H1 (cell line): ENCODE data around the gene LDLRAD4. TPM values are rescaled to one million over a fixed set of nuclear protein-coding genes. Genes with fewer than 3 reads are reported as not detected.

Experiments used
- CTCF ChIA-PET: fragments of 300-600 bp; sonication (Branson Sonifier 250); formaldehyde crosslinking; loops from one replicate; lab custom pipeline; 2021; ENCODE audit not compliant: partially characterized antibody; lab: Charles Lee
- POLR2A ChIA-PET: fragments of 300-600 bp; sonication (Branson Sonifier 250); formaldehyde crosslinking; loops from one replicate; lab custom pipeline; 2021; ENCODE audit warnings: inconsistent platforms; ENCODE audit not compliant: partially characterized antibody; lab: Charles Lee
- DNase-seq, 2 experiments: peaks; one replicate each; pipeline versions ENCODE4 v3.0.0 to v3.0.0-alpha.2; 2010 to 2022; ENCODE audit warnings: low spot score in 2 of 2, low read depth in 1 of 2, mixed read lengths in 1 of 2
- FAIRE-seq: peaks from 2 replicates; lab custom pipeline; 2011; peaks lifted over from hg19 to GRCh38; lab: Jason Lieb, UNC
- H2AFZ ChIP-seq: 2 replicates; pipeline ENCODE4 v1.8.1; 2012; ENCODE audit warnings: low read length, inconsistent platforms
- H2AK5ac ChIP-seq: 2 replicates; pipeline ENCODE4 v1.6.1; 2013; ENCODE audit warnings: low read depth, low read length
- H2BK120ac ChIP-seq: replicated peaks from 2 replicates; pipeline ENCODE3; 2013; ENCODE audit warnings: low read depth, low read length, inconsistent platforms
- H2BK12ac ChIP-seq: 2 replicates; pipeline ENCODE4 v1.6.1; 2013; ENCODE audit warnings: low read depth, low read length
- H2BK15ac ChIP-seq: 2 replicates; pipeline ENCODE4 v1.6.1; 2013; ENCODE audit warnings: low read length
- H2BK20ac ChIP-seq: 2 replicates; pipeline ENCODE4 v1.6.1; 2013; ENCODE audit warnings: low read length
- H2BK5ac ChIP-seq: 2 replicates; pipeline ENCODE4 v1.6.1; 2013; ENCODE audit warnings: low read depth, low read length
- H3K14ac ChIP-seq: 2 replicates; pipeline ENCODE4 v1.6.1; 2013; ENCODE audit warnings: inconsistent platforms; ENCODE audit not compliant: insufficient read length
- H3K18ac ChIP-seq: 2 replicates; pipeline ENCODE4 v1.6.1; 2013; ENCODE audit warnings: low read length; ENCODE audit errors: extremely low read depth
- H3K23ac ChIP-seq: 2 replicates; pipeline ENCODE4 v1.6.1; 2013; ENCODE audit warnings: inconsistent platforms; ENCODE audit not compliant: insufficient read length
- H3K23me2 ChIP-seq: 2 replicates; pipeline ENCODE4 v1.6.1; 2013; ENCODE audit warnings: low read depth, low read length
- H3K27ac ChIP-seq: 2 replicates; pipeline ENCODE4 v1.6.1; 2011; ENCODE audit warnings: low read depth, low read length, inconsistent platforms
- H3K27me3 ChIP-seq, 4 experiments: replicated peaks in 1 of 4; 1 replicate in 1 of 4; 2 replicates in 3 of 4; pipeline versions ENCODE4 v1.6.1 to v1.8.1; 2011 to 2013; ENCODE audit warnings: low read length in 3 of 4, mild to moderate bottlenecking in 3 of 4, inconsistent platforms in 2 of 4, mixed read lengths in 2 of 4, moderate library complexity in 1 of 4; ENCODE audit not compliant: control insufficient read depth in 3 of 4, insufficient read depth in 3 of 4; ENCODE audit errors: extremely low read depth in 1 of 4
- H3K36me3 ChIP-seq, 4 experiments: 2 replicates each; pipeline versions ENCODE4 v1.6.1 to v1.8.1; 2011 to 2013; ENCODE audit warnings: mild to moderate bottlenecking in 4 of 4, low read length in 3 of 4, moderate library complexity in 2 of 4, control low read depth in 1 of 4, inconsistent platforms in 1 of 4; ENCODE audit not compliant: insufficient read depth in 4 of 4, control insufficient read depth in 2 of 4
- H3K4ac ChIP-seq: replicated peaks from 2 replicates; pipeline ENCODE3; 2013; ENCODE audit warnings: low read length, low read depth, mixed read lengths, inconsistent platforms; ENCODE audit not compliant: insufficient read length
- H3K4me1 ChIP-seq, 4 experiments: replicated peaks in 1 of 4; 1 replicate in 1 of 4; 2 replicates in 3 of 4; pipeline versions ENCODE4 v1.6.1 to v1.8.1; 2011 to 2013; ENCODE audit warnings: low read length in 3 of 4, inconsistent platforms in 2 of 4, mixed read lengths in 1 of 4; ENCODE audit not compliant: insufficient read depth in 4 of 4, control insufficient read depth in 3 of 4
- H3K4me2 ChIP-seq, 2 experiments: 2 replicates each; pipeline versions ENCODE4 v1.6.1 to v1.8.1; 2011 to 2013; ENCODE audit warnings: low read depth in 2 of 2, low read length in 2 of 2, control low read depth in 1 of 2, inconsistent platforms in 1 of 2, mild to moderate bottlenecking in 1 of 2; ENCODE audit not compliant: insufficient read depth in 1 of 2
- H3K4me3 ChIP-seq, 4 experiments: fragments of 200-600, 300-600 bp in 1 of 4; sonication (generic), shearing (Covaris generic), sonication (Bioruptor Twin) in 1 of 4; 2 replicates each; pipeline versions ENCODE4 v1.5.1 to v1.8.1; 2011 to 2016; ENCODE audit warnings: low read length in 4 of 4, low read depth in 3 of 4, control low read depth in 2 of 4, inconsistent platforms in 2 of 4, mild to moderate bottlenecking in 2 of 4, mixed read lengths in 1 of 4, moderate library complexity in 1 of 4; ENCODE audit not compliant: insufficient read depth in 2 of 4; ENCODE audit errors: extremely low read depth in 1 of 4
- H3K56ac ChIP-seq: replicated peaks from 2 replicates; pipeline ENCODE3; 2013; ENCODE audit warnings: low read depth, mild to moderate bottlenecking, mixed read lengths, low read length, inconsistent platforms; ENCODE audit not compliant: insufficient read length
- H3K79me1 ChIP-seq: 2 replicates; pipeline ENCODE4 v1.6.1; 2013; ENCODE audit warnings: low read depth, low read length, control low read depth
- H3K79me2 ChIP-seq, 2 experiments: 2 replicates each; pipeline versions ENCODE4 v1.6.1 to v1.8.1; 2012 to 2013; ENCODE audit warnings: low read length in 2 of 2, mild to moderate bottlenecking in 2 of 2, inconsistent platforms in 1 of 2; ENCODE audit not compliant: insufficient read depth in 2 of 2, control insufficient read depth in 1 of 2
- H3K9ac ChIP-seq, 4 experiments: replicated peaks in 1 of 4; 1 replicate in 1 of 4; 2 replicates in 3 of 4; pipeline versions ENCODE4 v1.6.1 to v1.8.1; 2011 to 2013; ENCODE audit warnings: low read depth in 3 of 4, low read length in 3 of 4, control low read depth in 2 of 4, mild to moderate bottlenecking in 2 of 4, moderate library complexity in 2 of 4, inconsistent platforms in 1 of 4; ENCODE audit errors: extremely low read depth in 1 of 4
- H3K9me3 ChIP-seq, 2 experiments: 2 replicates each; pipeline versions ENCODE4 v1.6.1 to v1.8.1; 2012 to 2013; ENCODE audit warnings: mild to moderate bottlenecking in 2 of 2, moderate library complexity in 2 of 2, control low read depth in 1 of 2, inconsistent platforms in 1 of 2, low read depth in 1 of 2, low read length in 1 of 2, mixed read lengths in 1 of 2; ENCODE audit not compliant: insufficient read depth in 2 of 2
- H4K20me1 ChIP-seq, 2 experiments: replicated peaks in 1 of 2; 2 replicates each; pipeline versions ENCODE3 to v1.8.1; 2011 to 2013; ENCODE audit warnings: inconsistent platforms in 2 of 2, low read length in 2 of 2, mild to moderate bottlenecking in 1 of 2; ENCODE audit not compliant: insufficient read depth in 2 of 2, control insufficient read depth in 1 of 2
- H4K5ac ChIP-seq: 2 replicates; pipeline ENCODE4 v1.6.1; 2013; ENCODE audit warnings: low read length, low read depth, mixed read lengths, inconsistent platforms; ENCODE audit not compliant: insufficient read length
- H4K8ac ChIP-seq: 2 replicates; pipeline ENCODE4 v1.8.0; 2013; ENCODE audit warnings: mild to moderate bottlenecking, moderate library complexity, low read length, inconsistent platforms; ENCODE audit not compliant: insufficient read depth; ENCODE audit errors: extremely low read depth
- H4K91ac ChIP-seq: replicated peaks from 2 replicates; pipeline ENCODE3; 2013; ENCODE audit warnings: low read length, mixed read lengths, inconsistent platforms; ENCODE audit not compliant: insufficient read length
- CHD2 ChIP-seq: IDR thresholded peaks from 2 replicates; pipeline ENCODE4 v1.6.1; 2012; ENCODE audit warnings: low read length, improper control_type of control experiment
- EGR1 ChIP-seq: IDR thresholded peaks from 2 replicates; pipeline ENCODE4 v1.6.1; 2011; ENCODE audit warnings: low read depth, low read length, borderline replicate concordance
- WGBS, 2 experiments: shearing (Covaris generic) in 1 of 2; methylation state at CpG; one replicate each; pipeline versions ENCODE4 v1.1.6 to v1.1.7; 2013 to 2015; ENCODE audit warnings: low lambda C conversion rate in 2 of 2, mixed read lengths in 2 of 2, inconsistent platforms in 1 of 2, low coverage in 1 of 2, missing lambda C conversion rate in 1 of 2; ENCODE audit not compliant: insufficient replicate concordance in 2 of 2, insufficient coverage in 1 of 2, insufficient read length in 1 of 2; ENCODE audit errors: extremely low coverage in 1 of 2, missing lambda C conversion rate in 1 of 2; 5-methylcytosine and 5-hydroxymethylcytosine counted together
- polyA plus RNA-seq, 7 experiments: library from polyadenylated mRNA; depleted of rRNA in 3 of 7; stranded (reverse) in 5 of 7; unstranded in 2 of 7; fragments of >200 nt in 5 of 7; fragments of 200-250 nt in 2 of 7; gene quantifications; 1 replicate in 5 of 7; 2 replicates in 1 of 7; 4 replicates in 1 of 7; pipeline versions ENCODE4 v1.2.1 to v1.2.3, GENCODE V29; 2011 to 2013; ENCODE audit warnings: missing spikeins in 2 of 7, mixed read lengths in 2 of 7
- total RNA-seq: library from RNA; stranded (reverse); fragmentation: NEBNext Ultra II Directional; extraction: Animal tissue kit (Norgen Biotek cat#: 25700); gene quantifications from 2 replicates; pipeline ENCODE4 v1.2.1, GENCODE V29; 2021

The LDLRAD4 gene
- total and polyA plus RNA-seq, 2 of the 8 experiments (the other 6 are each of a cell fraction or from before 2014, with no cell fraction given): 0.77 to 1.4 TPM

DNA sequence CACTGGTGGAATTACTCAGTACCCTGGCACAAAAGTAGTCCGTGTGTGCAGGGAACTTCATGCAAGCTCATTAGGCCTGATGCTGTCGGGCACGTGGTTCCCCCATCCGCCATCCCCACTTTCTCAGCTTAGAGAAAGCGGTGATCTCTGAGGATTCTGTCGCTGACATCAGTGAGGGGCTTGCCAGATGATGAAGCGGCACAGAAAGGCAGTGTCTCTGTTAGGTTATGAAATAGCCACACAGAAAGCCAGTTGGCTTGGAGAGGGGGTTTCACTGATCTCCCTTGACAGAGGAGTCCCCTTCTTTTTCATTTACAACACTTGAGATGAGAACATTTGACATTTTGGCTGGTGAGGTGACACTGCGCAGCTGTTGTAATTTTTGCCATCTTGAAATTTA lies 328.1 kb downstream of the LDLRAD4 start:
- Histone ChIP-seq H3K23me2 (no peaks in the 10 kb centered on the region), H3K4ac (no peak overlapping the region), H3K79me2 (no peaks in the 10 kb centered on the region), H4K91ac (no peak overlapping the region), H3K79me1 (no peaks in the 10 kb centered on the region), H4K8ac (0 out of 2 replicates have a peak overlapping the region, but pooled peaks have one; percentile 87), H3K23ac (no peak overlapping the region), H3K4me1 (no peaks in the 10 kb centered on the region), H3K4me3 (no peak overlapping the region), H3K27me3 (no peaks in the 10 kb centered on the region), H2BK15ac (no peak overlapping the region), H3K56ac (no peak overlapping the region), H4K20me1 (no peaks in the 10 kb centered on the region), H3K4me2 (no peak overlapping the region), H4K5ac (no peak overlapping the region), H2AK5ac (no peak overlapping the region), H3K27ac (no peak overlapping the region), H2BK12ac (no peak overlapping the region), H2BK5ac (no peak overlapping the region), H2AFZ (no peak overlapping the region), H3K9ac (no peak overlapping the region), H3K18ac (no peak overlapping the region), H3K9me3 (peaks cover 0 to 3% of the 10 kb centered on the region in 2 experiments; a peak in 1 of 4 replicates), H2BK120ac (no peak overlapping the region), H3K14ac (no peak overlapping the region), H3K36me3 (no peaks in the 10 kb centered on the region), H2BK20ac (no peak overlapping the region)
- DNase-seq: no peak
- WGBS, 2 experiments: 84% methylated on average over 8 of the region's 8 CpGs; no CpG with 5 or more reads in 1 of the 2 experiments
- CTCF ChIA-PET: interaction anchor here (0.6 to 9.2 kb wide), 7 partner anchors 13 to 1507 kb away, joined by 3 to 73 read pairs (median 5); no protein-coding TSS in a partner anchor
- no peak for TF ChIP-seq CHD2
- no peak for TF ChIP-seq EGR1
- POLR2A ChIA-PET: no interaction called here
- FAIRE-seq: no peak
